A549 (cell line): ENCODE measurements around the gene MYO1C. TPM values are rescaled to one million over a fixed set of nuclear protein-coding genes. Genes with fewer than 3 reads are reported as not detected.
"Not testable (repeated sequence)": the region's sequence is repeated elsewhere in the genome, so short reads cannot be mapped to it uniquely, and the experiment has no call there.

Experiments used
- ATAC-seq, 2 experiments: fragments of 200-7000 bp in 1 of 2; fragments of >200 bp in 1 of 2; cut with Nextera tagmentation in 1 of 2; cut with Tn5 transposase in 1 of 2; 3 replicates each; pipeline versions ENCODE4 v1.8.0 to v1.9.1; 2018 to 2020; ENCODE audit warnings: mild to moderate bottlenecking in 1 of 2, moderate library complexity in 1 of 2
- CTCF ChIA-PET: fragments of 300-600 bp; sonication (Branson Sonifier 250); formaldehyde crosslinking; extraction: SDS; loops from one replicate; lab custom pipeline; 2021; ENCODE audit warnings: antibody characterized with exemption, inconsistent platforms; lab: Yijun Ruan, JAX
- POLR2A ChIA-PET: fragments of 350-600 bp; formaldehyde crosslinking; extraction: SDS; loops from one replicate; lab custom pipeline; 2021; ENCODE audit warnings: antibody characterized with exemption, inconsistent platforms; lab: Yijun Ruan, JAX
- DNase-seq, 2 experiments: peaks; one replicate each; pipeline versions ENCODE4 v3.0.0 to v3.0.0-alpha.2; 2011 to 2016; ENCODE audit warnings: low read depth in 1 of 2, low spot score in 1 of 2
- FAIRE-seq: peaks from 2 replicates; lab custom pipeline; 2011; peaks lifted over from hg19 to GRCh38; lab: Jason Lieb, UNC
- H3K27ac ChIP-seq, 2 experiments: fragments of >200 bp; sonication (Bioruptor Twin); formaldehyde crosslinking; 3 replicates each; pipeline ENCODE4 v1.5.1; 2016 to 2017
- H3K4me1 ChIP-seq: fragments of >200 bp; sonication (Bioruptor Twin); formaldehyde crosslinking; 3 replicates; pipeline ENCODE4 v1.6.1; 2016
- H3K4me2 ChIP-seq: fragments of >200 bp; sonication (Bioruptor Twin); formaldehyde crosslinking; 3 replicates; pipeline ENCODE4 v1.6.1; 2016
- H3K4me3 ChIP-seq: fragments of >200 bp; sonication (Bioruptor Twin); formaldehyde crosslinking; 3 replicates; pipeline ENCODE4 v1.5.1; 2016
- H3K9me3 ChIP-seq: fragments of >200 bp; sonication (Bioruptor Twin); formaldehyde crosslinking; 3 replicates; pipeline ENCODE4 v1.6.1; 2016
- BCL3 ChIP-seq: fragments of >200 bp; sonication (Bioruptor Twin); formaldehyde crosslinking; IDR thresholded peaks from 3 replicates; pipeline ENCODE4 v1.6.1; 2016
- BHLHE40 ChIP-seq: IDR thresholded peaks from 2 replicates; pipeline ENCODE4 v1.6.1; 2012; ENCODE audit warnings: low read depth, low read length, inconsistent platforms
- CTCF ChIP-seq: fragments of >200 bp; sonication (Bioruptor Twin); formaldehyde crosslinking; IDR thresholded peaks from 3 replicates; pipeline ENCODE4 v1.5.1; 2016
- EP300 ChIP-seq, 2 experiments: fragments of >200 bp; sonication (Bioruptor Twin); formaldehyde crosslinking; IDR thresholded peaks; 2 replicates in 1 of 2; 3 replicates in 1 of 2; pipeline ENCODE4 v1.6.1; 2016 to 2017
- GATA3 ChIP-seq: IDR thresholded peaks from 2 replicates; pipeline ENCODE4 v1.6.1; 2012; ENCODE audit warnings: borderline replicate concordance
- HMGXB4 ChIP-seq: fragments of 250-450 bp; sonication (Bioruptor Pico); IDR thresholded peaks from 2 replicates; pipeline ENCODE4 v1.5.0; 2021; ENCODE audit warnings: mild to moderate bottlenecking, moderate library complexity, borderline replicate concordance
- HOXA7 ChIP-seq: fragments of 250-450 bp; sonication (Bioruptor Pico); IDR thresholded peaks from 2 replicates; pipeline ENCODE4 v1.5.0; 2020; ENCODE audit warnings: mild to moderate bottlenecking, moderate library complexity
- KDM5A ChIP-seq: fragments of 200-600 bp; sonication (generic); IDR thresholded peaks from 2 replicates; pipeline ENCODE4 v1.6.1; 2016; ENCODE audit warnings: antibody characterized with exemption, mild to moderate bottlenecking
- NR3C1 ChIP-seq: fragments of >200 bp; sonication (Bioruptor Twin); formaldehyde crosslinking; IDR thresholded peaks from 3 replicates; pipeline ENCODE4 v1.6.1; 2017
- PHF8 ChIP-seq: fragments of 200-600 bp; sonication (generic); IDR thresholded peaks from 2 replicates; pipeline ENCODE4 v1.6.1; 2016; ENCODE audit warnings: low read depth, mild to moderate bottlenecking, antibody characterized with exemption, moderate library complexity, borderline replicate concordance
- POLR2AphosphoS2 ChIP-seq: conservative IDR thresholded peaks from 2 replicates; pipeline ENCODE4 v1.6.1; 2012; ENCODE audit warnings: low read length, improper control_type of control experiment, inconsistent platforms
- RCOR1 ChIP-seq: fragments of 150-350 bp; IDR thresholded peaks from 2 replicates; pipeline ENCODE4 v1.6.1; 2014; ENCODE audit warnings: antibody characterized with exemption, low read length, low read depth
- SREBF2 ChIP-seq: fragments of 450-650 bp; IDR thresholded peaks from 2 replicates; pipeline ENCODE4 v1.6.1; 2014; ENCODE audit warnings: mild to moderate bottlenecking, moderate library complexity
- ZC3H11A ChIP-seq: fragments of 450-650 bp; IDR thresholded peaks from 2 replicates; pipeline ENCODE4 v1.6.1; 2014; ENCODE audit warnings: antibody characterized with exemption, mild to moderate bottlenecking
- ZNF302 ChIP-seq: fragments of 250-450 bp; sonication (Bioruptor Pico); IDR thresholded peaks from 2 replicates; pipeline ENCODE4 v1.9.0; 2021; ENCODE audit warnings: inconsistent platforms, mild to moderate bottlenecking, moderate library complexity
- WGBS: methylation state at CpG from one replicate; pipeline ENCODE4 v1.1.6; 2017; ENCODE audit errors: missing lambda C conversion rate; 5-methylcytosine and 5-hydroxymethylcytosine counted together
- polyA plus RNA-seq, 4 experiments: library from polyadenylated mRNA; depleted of rRNA in 3 of 4; stranded (reverse); fragments of >200 nt; fragmentation: RNase III in 1 of 4; extraction: RNeasy Plus Mini Kit Qiagen cat#74134 plus additional on column Dnase treatment in 1 of 4; gene quantifications; 2 replicates in 3 of 4; 3 replicates in 1 of 4; pipeline ENCODE4 v1.2.3, GENCODE V29; 2011 to 2017

The MYO1C gene
- polyA plus RNA-seq, 2 of the 4 experiments (the other 2 are of a cell fraction): 101 to 123 TPM

GRCh38 chr17:1421470-1421869 lies 71.0 kb downstream of the MYO1C start:
- H3K27ac ChIP-seq: no peak overlapping the region

GRCh38 chr17:1420981-1421380 lies 71.5 kb downstream of the MYO1C start:
- ATAC-seq (no peak), FAIRE-seq (no peak), DNase-seq (no peak)
- H3K4me3 ChIP-seq: no peak overlapping the region
- ChIA-PET POLR2A (no interaction called here), CTCF (no interaction called here)
- no peak overlapping the region for H3K27ac ChIP-seq
- WGBS: 92% methylated on average over 2 of the region's 2 CpGs
- no peak overlapping the region for H3K4me2 ChIP-seq
- peaks cover 22% of the 10 kb centered on the region for H3K4me1 ChIP-seq
- no peaks in the 10 kb centered on the region for H3K9me3 ChIP-seq
- TF ChIP-seq EP300 (IDR thresholded peaks at IDR 0.05) (no peak), ZC3H11A (no peak)

More at GRCh38 chr17:1421470-1421869, 71.0 kb downstream of the MYO1C start:
- ChIA-PET POLR2A (interaction anchor here (0.6 kb wide), 1 partner anchor 95 kb away, joined by 6 read pairs; the partner anchor contains the start of gene INPP5K), CTCF (interaction anchor here (1.0 kb wide), 1 partner anchor 192 kb away, joined by 3 read pairs; no protein-coding TSS in a partner anchor)
- Histone ChIP-seq H3K4me1 (peaks cover 22% of the 10 kb centered on the region), H3K9me3 (no peaks in the 10 kb centered on the region), H3K4me2 (no peak overlapping the region), H3K4me3 (no peak overlapping the region)
- no peak for TF ChIP-seq BHLHE40
- TF ChIP-seq POLR2AphosphoS2: no peak
- no peak for TF ChIP-seq HOXA7
- no peak for TF ChIP-seq SREBF2
- no peak for DNase-seq
- FAIRE-seq: no peak
- ATAC-seq: no peak
- 94% methylated on average over 11 of the region's 11 CpGs for WGBS

- 95% methylated on average over 11 of the region's 11 CpGs for WGBS
- peaks cover 22% of the 10 kb centered on the region for H3K4me1 ChIP-seq
- FAIRE-seq: no peak
- H3K9me3 ChIP-seq: no peaks in the 10 kb centered on the region
- CTCF ChIA-PET: interaction anchor here (1.3 to 1.8 kb wide), 2 partner anchors 17 to 55 kb away, joined by 6 read pairs; no protein-coding TSS in a partner anchor
- DNase-seq: no peak
- no peak overlapping the region for H3K4me2 ChIP-seq
- no peak overlapping the region for H3K27ac ChIP-seq
- no peak overlapping the region for H3K4me3 ChIP-seq
- no peak for TF ChIP-seq CTCF
- no peak for TF ChIP-seq GATA3
- TF ChIP-seq NR3C1: no peak
- TF ChIP-seq ZNF302 (CRISPR knock-in tag): no peak
- TF ChIP-seq HOXA7: no peak
- no peak for TF ChIP-seq BCL3
- TF ChIP-seq PHF8: no peak
- no peak for TF ChIP-seq RCOR1
- no peak for TF ChIP-seq HMGXB4
- no peak for TF ChIP-seq KDM5A
- POLR2A ChIA-PET: no interaction called here
- ATAC-seq: no peak
Observed at GRCh38 chr17:1420163-1420562, 72.3 kb downstream of the MYO1C start.

- ATAC-seq, H3K27ac ChIP-seq, H3K9me3 ChIP-seq, DNase-seq, POLR2A ChIA-PET, H3K4me2 ChIP-seq, H3K4me3 ChIP-seq, FAIRE-seq: not testable (repeated sequence)
- peaks cover 12% of the 10 kb centered on the region for H3K4me1 ChIP-seq
- CTCF ChIA-PET: interaction anchor here (1.6 to 1.8 kb wide), 2 partner anchors 19 to 211 kb away, joined by 4 to 6 read pairs; no protein-coding TSS in a partner anchor
- 91% methylated on average over 10 of the region's 10 CpGs for WGBS
Observed at GRCh38 chr17:1418476-1418875, 74.0 kb downstream of the MYO1C start.
